Measurements from ENCODE around the gene R3HDM2. TPM values are rescaled to one million over a fixed set of nuclear protein-coding genes. Genes with fewer than 3 reads are reported as not detected.
A peak's percentile ranks its signal among the peaks of the same experiment; 100 is the strongest.

The R3HDM2 gene
- total and polyA plus RNA-seq, 2 donors (not counting 1 experiment from before 2014, with no cell fraction given): 21.3 to 22.8 TPM

- no peaks in the 10 kb centered on the region for H3K4me1 ChIP-seq (ENCODE audit: control insufficient read depth, extremely low read depth, insufficient read depth, low read length)
- no peaks in the 10 kb centered on the region for H4K20me1 ChIP-seq (ENCODE audit: control insufficient read depth, extremely low read depth, insufficient read depth, low read length)
- H3K9ac ChIP-seq (ENCODE audit: insufficient read depth, low read length): no peak overlapping the region
- DNase-seq (ENCODE audit: low read depth in 2 of 2): peak in 1 of 2 donors; percentile 39
- TF ChIP-seq EZH2 (IDR thresholded peaks at IDR 0.05; ENCODE audit: low read length, missing control alignments) (no peak), CTCF (conservative IDR thresholded peaks at IDR 0.05 in 1 of 2, IDR thresholded peaks at IDR 0.05 in 1 of 2; ENCODE audit: low read depth in 1 of 2, low read length in 2 of 2) (no peak)
- no peaks in the 10 kb centered on the region for H3K9me3 ChIP-seq (ENCODE audit: control insufficient read depth, insufficient read depth, low read depth, low read length)
- H3K36me3 ChIP-seq (ENCODE audit: control insufficient read depth, insufficient read depth, low read length): no peaks in the 10 kb centered on the region
- H3K27me3 ChIP-seq (ENCODE audit: control insufficient read depth, insufficient read depth, low read length): no peaks in the 10 kb centered on the region
- no peak overlapping the region for H3K4me3 ChIP-seq (replicated peaks in 1 of 4; ENCODE audit: control extremely low read depth in 1 of 4, insufficient read depth in 1 of 4, low read depth in 3 of 4, low read length in 4 of 4)
- H3K4me2 ChIP-seq (ENCODE audit: extremely low read depth, insufficient read depth, low read length): no peak overlapping the region
- H2AFZ ChIP-seq (ENCODE audit: low read length): no peak overlapping the region
- H3K27ac ChIP-seq (ENCODE audit: insufficient read depth, low read length): peak overlapping the region; percentile 8
- H3K79me2 ChIP-seq (ENCODE audit: control insufficient read depth, insufficient read depth, low read length): no peaks in the 10 kb centered on the region
Measured at GRCh38 chr12:57381693-57382220, 49.1 kb downstream of the R3HDM2 start.

- no peak overlapping the region for H3K4me2 ChIP-seq (ENCODE audit: extremely low read depth, insufficient read depth, low read length)
- no peaks in the 10 kb centered on the region for H4K20me1 ChIP-seq (ENCODE audit: control insufficient read depth, extremely low read depth, insufficient read depth, low read length)
- no peaks in the 10 kb centered on the region for H3K27me3 ChIP-seq (ENCODE audit: control insufficient read depth, insufficient read depth, low read length)
- no peak overlapping the region for H2AFZ ChIP-seq (ENCODE audit: low read length)
- no peaks in the 10 kb centered on the region for H3K79me2 ChIP-seq (ENCODE audit: control insufficient read depth, insufficient read depth, low read length)
- H3K4me3 ChIP-seq (replicated peaks in 1 of 4; ENCODE audit: control extremely low read depth in 1 of 4, insufficient read depth in 1 of 4, low read depth in 3 of 4, low read length in 4 of 4): no peak overlapping the region
- H3K36me3 ChIP-seq (ENCODE audit: control insufficient read depth, insufficient read depth, low read length): no peaks in the 10 kb centered on the region
- H3K9ac ChIP-seq (ENCODE audit: insufficient read depth, low read length): no peak overlapping the region
- no peak for TF ChIP-seq CTCF (conservative IDR thresholded peaks at IDR 0.05 in 1 of 2, IDR thresholded peaks at IDR 0.05 in 1 of 2; ENCODE audit: low read depth in 1 of 2, low read length in 2 of 2)
- no peak for TF ChIP-seq EZH2 (IDR thresholded peaks at IDR 0.05; ENCODE audit: low read length, missing control alignments)
- DNase-seq (ENCODE audit: low read depth in 2 of 2): no peak
- H3K4me1 ChIP-seq (ENCODE audit: control insufficient read depth, extremely low read depth, insufficient read depth, low read length): no peaks in the 10 kb centered on the region
- no peaks in the 10 kb centered on the region for H3K9me3 ChIP-seq (ENCODE audit: control insufficient read depth, insufficient read depth, low read depth, low read length)
- no peak overlapping the region for H3K27ac ChIP-seq (ENCODE audit: insufficient read depth, low read length)
Measured at GRCh38 chr12:57380300-57380699, 50.5 kb downstream of the R3HDM2 start.

- H3K27me3 ChIP-seq (ENCODE audit: control insufficient read depth, insufficient read depth, low read length): no peaks in the 10 kb centered on the region
Measured at GRCh38 chr12:57377103-57377840, 53.6 kb downstream of the R3HDM2 start.

More at GRCh38 chr12:57377103-57377840, 53.6 kb downstream of the R3HDM2 start:
- DNase-seq (ENCODE audit: low read depth in 2 of 2): no peak
- Histone ChIP-seq H3K9me3 (ENCODE audit: control insufficient read depth, insufficient read depth, low read depth, low read length) (no peaks in the 10 kb centered on the region), H3K27ac (ENCODE audit: insufficient read depth, low read length) (no peak overlapping the region), H3K4me2 (ENCODE audit: extremely low read depth, insufficient read depth, low read length) (no peak overlapping the region), H3K9ac (ENCODE audit: insufficient read depth, low read length) (no peak overlapping the region), H3K79me2 (ENCODE audit: control insufficient read depth, insufficient read depth, low read length) (no peaks in the 10 kb centered on the region), H4K20me1 (ENCODE audit: control insufficient read depth, extremely low read depth, insufficient read depth, low read length) (no peaks in the 10 kb centered on the region), H3K36me3 (ENCODE audit: control insufficient read depth, insufficient read depth, low read length) (no peaks in the 10 kb centered on the region), H2AFZ (ENCODE audit: low read length) (no peak overlapping the region), H3K4me3 (replicated peaks in 1 of 4; ENCODE audit: control extremely low read depth in 1 of 4, insufficient read depth in 1 of 4, low read depth in 3 of 4, low read length in 4 of 4) (no peak overlapping the region), H3K4me1 (ENCODE audit: control insufficient read depth, extremely low read depth, insufficient read depth, low read length) (no peaks in the 10 kb centered on the region)
- no peak for TF ChIP-seq CTCF (conservative IDR thresholded peaks at IDR 0.05 in 1 of 2, IDR thresholded peaks at IDR 0.05 in 1 of 2; ENCODE audit: low read depth in 1 of 2, low read length in 2 of 2)
- TF ChIP-seq EZH2 (IDR thresholded peaks at IDR 0.05; ENCODE audit: low read length, missing control alignments): no peak

Measured in fibroblast of lung (primary cell).